HG03064 (cell line): Measurements from ENCODE around the gene LST1.
"Not testable (repeated sequence)": the region's sequence is repeated elsewhere in the genome, so short reads cannot be mapped to it uniquely, and the experiment has no call there.

Source experiments
- ATAC-seq: cut with Tn5 transposase; IDR thresholded peaks from one replicate; pipeline ENCODE4 v1.9.1; 2021; ENCODE audit warnings: low read depth; ENCODE audit not compliant: unreplicated experiment

LST1 gene

DNA sequence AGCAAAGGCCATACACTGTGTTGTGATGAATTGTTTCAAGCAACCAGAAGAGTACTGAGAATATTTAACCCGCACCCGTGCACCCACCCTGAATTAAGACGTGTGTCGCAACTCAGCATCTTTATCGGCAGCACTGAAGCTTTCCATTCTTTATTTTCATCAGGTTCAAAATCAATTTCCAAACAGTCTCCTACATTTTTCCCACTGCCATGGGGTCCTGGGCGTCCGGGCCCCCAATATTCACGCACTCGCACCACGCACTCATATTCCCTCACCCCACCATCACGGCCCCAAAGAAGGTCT, 5.7 kb upstream of the LST1 start:
- no peak for ATAC-seq

DNA sequence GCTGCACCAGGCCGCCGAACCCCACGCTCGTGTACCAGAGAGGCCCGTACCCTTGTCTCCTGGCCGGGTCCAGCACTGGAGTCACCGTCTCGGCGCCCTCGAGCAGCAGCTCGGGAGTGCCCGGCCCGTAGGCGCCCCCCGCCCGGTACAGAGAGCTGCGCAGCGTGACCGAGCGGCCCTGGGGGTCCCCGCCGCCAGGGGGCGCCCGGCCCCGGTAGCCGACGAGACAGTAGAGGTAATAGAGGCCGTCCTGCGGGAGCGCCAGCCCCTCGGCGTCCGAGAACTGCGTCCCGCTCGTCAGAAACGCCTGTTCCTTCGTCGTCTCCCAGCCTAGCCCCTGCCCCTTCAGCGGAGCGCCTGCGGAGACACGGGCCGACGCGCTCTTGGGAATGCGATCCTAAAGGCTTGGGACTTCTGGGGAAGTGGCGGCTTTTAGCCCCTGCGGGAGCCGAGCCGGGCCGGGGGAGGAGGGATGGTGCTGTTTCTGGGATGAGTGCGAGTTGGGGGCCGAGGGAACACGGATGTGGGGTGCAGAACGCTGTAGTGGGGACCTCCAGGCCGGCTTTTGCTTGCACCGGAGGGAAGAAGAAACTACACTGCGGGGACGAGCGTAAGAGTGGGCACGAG, 5.2 kb upstream of the LST1 start:
- peak; percentile 51 for ATAC-seq

DNA sequence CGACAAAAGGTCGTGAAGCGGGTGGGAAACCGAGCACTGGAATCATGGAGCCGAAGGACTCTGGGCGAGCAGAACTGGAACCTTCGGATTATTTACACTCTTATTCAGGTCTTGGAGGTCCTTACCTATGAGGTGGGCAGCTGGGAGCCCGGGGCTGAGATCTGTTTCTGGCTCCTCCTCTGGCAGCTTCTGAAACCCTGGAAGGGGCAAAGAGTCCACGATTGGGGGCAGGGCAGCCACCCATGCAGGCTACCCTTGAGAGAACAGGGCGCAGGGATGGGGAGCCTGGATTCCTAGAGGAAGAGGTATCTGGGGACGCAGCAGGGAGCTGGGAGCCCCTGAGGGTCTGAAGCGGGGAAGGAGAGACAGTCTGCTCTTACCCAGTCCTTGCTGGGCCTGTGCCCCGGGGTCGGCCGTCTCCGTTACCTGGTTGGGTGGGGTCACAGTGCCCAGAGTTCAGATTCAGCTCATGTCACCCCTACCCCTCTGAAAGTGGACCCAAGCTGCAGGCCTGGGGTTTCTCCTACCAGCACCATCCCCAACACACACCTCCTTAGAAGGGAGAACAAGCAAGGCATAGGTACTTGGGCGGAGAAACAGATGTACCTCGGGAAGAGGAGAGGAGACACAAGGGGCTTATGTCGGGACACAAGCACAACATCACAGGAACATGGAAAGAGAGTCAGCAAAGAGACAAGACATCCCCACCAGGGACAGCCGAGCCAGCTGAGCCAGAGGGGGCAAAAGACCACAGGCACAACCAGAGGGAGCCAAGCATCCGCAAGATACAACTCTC, 4.4 kb upstream of the LST1 start:
- no peak for ATAC-seq

DNA sequence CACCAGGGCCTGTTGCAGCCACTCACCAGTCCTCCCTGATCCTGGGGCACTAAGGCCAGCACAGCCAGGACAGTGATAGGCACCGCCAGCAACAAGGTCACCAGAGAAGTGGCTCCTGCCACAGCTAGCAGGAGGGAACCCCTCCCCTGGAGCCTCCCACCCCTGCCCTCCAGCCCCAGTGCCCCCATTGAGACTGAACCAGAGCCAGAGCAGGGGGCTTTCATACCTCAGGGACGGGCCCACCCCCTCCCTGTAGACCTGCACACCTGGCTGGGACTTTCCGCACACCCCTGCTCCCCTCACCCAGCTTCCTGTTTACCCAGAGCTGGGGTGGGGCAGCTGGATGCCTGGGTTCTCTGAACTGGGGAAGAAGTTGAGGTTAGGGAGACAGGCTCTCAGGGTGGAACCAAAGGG, 3.8 kb upstream of the LST1 start, which contains the start of gene LTB:
TSS of gene LTB (minus strand) at position 195 of the 414 bp plus-strand sequence. CDS start at position 188, 7 bp downstream.
- ATAC-seq, result no peak

DNA sequence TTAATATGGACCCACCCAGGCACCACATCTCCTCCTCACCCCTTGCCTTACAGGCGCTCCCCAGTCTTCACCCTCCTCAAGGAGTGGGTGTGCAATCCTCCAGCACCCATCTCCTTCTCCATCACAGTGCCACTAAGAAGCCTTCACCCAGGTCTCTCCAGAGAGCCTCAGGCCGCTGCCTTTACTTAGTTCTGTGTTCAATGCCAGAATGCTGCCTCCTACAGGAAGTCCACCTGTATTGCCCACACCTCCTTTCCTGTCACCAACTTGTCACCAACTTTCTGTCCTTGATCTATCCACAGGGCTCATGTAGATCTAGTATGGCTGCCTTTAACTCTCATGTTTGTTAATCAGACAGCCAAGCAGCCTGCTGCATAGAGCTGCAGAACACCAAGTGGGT, 586 bp upstream of the LST1 start:
- ATAC-seq, result no peak

DNA sequence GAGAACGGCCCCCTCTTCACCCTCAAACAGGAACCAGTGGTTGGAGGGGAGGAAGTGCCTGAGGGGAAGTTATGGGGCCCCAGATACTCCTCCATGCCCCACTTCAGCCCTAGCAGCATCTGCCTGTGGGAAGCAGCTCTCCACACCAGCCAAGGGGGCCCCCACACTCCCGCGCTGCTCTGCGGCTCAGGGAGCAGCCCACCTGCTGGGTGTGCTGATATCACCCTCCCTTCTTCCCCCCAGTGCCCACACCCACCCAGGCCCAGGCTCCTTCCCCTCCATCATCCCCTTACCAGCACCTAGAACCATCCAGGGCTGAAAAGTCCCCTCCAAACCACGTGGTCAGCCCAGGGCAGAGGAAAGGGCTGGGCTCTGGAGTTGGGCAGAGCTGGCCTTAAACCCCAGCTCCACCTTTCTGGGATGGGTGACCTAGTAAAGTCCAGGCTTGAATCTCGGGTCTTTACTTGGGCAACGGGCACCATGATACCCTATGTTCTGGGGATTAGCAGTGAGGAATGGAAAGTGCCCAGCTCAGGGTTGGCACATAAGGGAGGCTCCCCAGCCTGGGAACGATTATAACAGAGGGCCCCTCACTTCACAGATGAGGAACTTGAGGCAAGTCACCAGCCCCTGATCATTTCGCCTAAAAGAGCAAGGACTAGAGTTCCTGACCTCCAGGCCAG, 663 bp downstream of the LST1 start:
- no peak for ATAC-seq

DNA sequence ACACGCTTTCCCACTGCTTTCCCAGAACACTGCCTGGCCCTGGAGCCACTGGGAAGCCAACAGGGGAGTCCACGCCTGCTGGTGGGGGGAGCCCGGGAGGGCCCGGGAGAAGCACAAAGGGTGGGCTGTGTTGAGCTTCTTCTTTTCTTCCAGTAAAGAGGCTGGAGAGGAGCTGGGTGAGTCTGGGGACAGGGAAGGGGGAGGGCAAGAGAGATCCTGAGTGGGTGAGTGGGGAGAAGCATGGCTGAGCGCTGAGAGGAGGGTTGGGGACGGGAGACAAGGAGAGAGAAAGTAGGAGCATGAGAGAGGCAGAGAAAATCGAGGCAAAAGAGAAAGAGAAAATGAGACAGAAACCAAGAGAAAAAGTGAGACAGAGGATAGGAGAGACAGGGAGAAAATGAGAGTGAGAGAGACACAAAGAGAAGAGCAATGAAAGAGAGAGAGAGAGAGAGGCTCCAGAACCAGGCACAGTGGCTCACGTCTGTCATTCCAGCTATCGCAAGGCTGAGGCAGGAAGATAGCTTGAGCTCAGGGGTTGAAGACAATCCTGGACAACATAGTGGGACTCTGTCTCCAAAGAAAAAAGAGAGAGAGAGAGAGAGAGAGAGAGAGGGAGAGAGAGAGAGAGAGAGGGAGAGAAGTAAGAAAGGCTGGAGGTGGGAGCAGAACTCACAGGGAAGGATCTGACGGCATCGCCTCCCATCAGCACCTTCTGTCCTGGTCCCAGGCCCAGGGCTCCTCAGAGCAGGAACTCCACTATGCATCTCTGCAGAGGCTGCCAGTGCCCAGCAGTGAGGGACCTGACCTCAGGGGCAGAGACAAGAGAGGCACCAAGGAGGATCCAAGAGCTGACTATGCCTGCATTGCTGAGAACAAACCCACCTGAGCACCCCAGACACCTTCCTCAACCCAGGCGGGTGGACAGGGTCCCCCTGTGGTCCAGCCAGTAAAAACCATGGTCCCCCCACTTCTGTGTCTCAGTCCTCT, 2.0 kb downstream of the LST1 start:
- ATAC-seq, result no peak

DNA sequence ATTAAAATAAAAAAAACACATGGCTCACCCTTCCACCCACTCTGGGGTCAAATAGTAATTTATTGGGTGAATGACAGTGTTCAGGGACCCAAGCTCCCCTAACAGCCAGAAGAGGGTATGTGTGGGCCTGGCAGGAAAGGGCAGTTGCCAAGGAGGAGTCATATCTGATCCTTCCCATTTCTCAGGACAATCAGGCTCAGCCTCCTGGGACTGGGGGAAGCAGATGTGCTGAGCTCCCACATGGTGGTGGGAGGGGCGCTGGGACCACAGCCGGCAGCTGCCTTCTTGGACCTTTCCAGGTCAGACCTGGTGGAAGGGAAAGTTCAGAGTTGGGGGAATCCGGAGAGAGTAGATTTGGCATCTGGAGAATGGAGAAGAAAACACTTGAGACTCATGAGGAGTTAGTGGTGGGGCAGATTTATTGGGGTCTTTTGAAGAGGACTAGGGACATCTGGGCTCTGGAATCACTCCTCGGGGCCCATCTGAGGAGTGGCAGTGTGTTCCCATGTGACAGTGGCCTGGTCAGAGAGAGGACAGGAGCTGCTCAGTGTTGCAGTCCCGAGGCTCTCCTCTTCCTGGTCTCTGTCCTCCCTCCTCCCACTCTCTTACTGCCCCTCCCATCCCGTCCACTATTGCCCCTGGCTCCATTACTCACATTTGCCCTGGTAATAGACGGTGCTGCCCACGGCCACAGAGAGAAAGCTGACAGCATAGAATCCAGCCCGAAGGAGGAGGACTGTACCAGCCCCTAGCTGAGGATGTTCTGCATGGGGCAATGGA, 3.0 kb downstream of the LST1 start:
- no peak for ATAC-seq

DNA sequence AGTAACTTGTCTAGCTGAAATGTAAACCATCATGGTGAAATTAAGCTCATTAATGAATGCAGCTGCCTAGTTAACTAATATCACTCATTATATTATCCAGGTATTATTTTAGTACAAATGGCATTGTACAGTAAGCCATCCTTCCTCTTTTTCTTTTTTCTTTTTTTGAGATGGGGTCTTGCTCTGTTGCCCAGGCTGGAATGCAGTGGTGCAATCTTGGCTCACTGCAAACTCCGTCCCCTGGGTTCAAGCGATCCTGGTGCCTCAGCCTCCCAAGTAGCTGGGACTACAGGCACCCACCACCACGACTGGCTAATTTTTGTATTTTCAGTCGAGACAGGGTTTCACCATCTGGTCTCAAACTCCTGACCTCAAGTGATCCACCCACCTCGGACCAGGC, 4.6 kb downstream of the LST1 start:
- not testable (repeated sequence) for ATAC-seq

DNA sequence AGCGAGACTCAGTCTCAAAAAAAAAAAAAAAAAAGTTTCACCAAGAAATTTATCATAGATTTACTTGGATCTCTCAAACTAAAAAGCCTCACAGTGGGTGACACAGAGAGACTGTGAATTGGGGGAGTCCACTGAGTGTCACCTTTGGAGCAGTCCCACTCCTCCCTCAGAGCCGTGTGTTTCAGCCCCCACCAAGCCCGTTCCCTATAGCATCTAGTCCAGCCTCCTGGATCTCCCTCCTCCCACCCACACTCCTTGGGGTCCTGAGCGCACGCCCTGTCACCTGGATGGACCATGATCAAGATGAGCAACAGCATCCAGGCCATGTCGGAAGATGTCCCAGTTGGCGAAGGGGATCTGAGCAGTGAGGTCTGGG, 6.3 kb downstream of the LST1 start:
- ATAC-seq, result no peak

DNA sequence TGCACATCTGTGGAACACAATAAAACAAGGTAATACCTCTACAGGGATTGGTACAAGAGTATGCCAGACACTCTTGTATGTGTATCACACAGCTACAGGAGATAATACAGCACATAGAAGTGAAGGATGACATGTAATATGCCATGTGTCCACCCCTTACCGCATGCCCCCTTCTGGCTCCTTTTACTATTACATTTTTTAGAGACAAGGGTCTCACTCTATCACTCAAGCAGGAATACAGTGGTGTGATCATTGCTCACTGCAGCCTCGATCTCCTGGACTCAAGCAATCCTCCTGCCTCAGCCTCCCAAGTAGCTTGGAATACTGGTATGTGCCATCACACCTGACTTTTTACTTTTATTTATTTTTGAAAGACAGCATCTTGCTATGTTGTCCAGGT, 10.9 kb downstream of the LST1 start:
- no peak for ATAC-seq

DNA sequence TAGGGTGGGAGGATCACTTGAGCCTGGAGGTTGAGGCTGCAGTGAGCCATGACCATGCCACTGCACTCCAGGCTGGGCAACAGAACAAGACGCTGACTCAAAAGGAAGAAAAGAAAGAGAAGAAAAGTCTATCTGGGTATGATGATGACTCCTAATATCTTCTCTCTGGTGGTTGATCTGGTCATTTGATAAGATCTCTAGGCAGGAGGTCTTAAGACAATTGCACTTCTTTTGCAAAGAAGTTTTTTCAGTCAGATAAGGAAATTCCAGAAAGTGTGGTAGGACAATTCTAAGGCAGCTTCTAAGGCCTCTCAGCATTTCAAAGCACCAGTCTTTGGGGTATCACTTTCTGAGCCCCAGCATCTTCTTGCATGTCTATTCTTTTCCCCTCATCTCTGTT, 21.2 kb downstream of the LST1 start:
- ATAC-seq, result no peak

DNA sequence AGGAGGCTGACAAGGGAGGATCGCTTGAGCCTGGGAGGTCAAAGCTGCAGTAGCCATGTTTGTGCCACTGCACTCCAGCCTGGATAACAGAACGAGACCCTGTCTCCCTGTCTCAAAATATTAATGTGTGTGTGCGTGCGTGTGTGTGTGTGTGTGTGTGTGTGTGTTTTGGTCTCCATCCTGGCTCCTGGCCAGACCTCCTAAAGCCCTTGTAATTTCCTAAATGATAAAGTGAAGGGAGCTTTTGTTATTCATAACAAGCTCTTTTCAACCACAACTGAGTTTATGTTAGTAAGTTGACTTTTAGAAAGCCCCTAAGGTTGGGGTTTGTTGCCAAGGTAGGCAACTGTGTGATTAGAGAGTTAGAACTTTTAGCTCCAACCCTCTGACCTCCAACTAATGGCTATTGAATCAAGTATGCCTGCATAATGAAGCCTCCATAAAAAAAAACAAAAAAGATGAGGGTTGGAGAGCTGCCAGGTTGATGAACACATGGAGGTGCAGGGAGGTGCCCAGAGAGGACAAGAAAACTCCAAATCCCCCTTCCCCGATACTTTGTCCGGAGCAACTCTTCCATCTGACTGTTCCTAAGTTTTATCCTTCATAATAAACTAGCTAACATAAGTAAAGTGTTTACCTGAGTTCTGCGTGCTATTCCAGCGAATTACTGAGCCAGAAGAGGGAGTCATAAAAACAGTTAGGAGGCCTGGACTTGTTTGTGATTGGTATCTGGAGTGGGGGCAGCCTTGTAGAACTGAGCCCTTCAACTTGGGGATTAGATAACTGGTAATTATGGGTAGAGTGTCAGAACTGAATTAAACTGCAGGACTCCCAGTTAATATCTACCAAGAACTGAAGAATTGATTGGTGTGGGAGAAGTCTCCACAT, 23.7 kb downstream of the LST1 start:
- ATAC-seq, result no peak

DNA sequence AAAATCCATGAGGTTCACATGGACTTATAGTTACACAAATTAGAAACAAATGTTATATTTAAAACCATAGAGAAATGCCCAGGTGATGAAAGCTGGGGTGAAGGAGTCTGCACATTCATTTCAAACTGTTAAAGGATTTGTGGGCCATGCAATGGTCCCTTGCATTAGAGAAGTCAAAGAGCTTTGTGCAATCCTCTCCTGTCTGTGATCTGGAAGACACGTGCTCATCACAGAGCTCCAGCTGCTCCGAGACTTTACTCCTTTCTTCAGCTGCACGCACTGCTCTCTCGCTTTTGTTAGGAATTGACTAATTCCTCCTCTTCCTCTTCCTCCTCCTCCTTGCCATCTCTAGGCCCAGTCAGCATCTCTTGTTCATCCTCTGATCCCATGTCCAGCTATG, 24.9 kb downstream of the LST1 start:
- ATAC-seq, result no peak

DNA sequence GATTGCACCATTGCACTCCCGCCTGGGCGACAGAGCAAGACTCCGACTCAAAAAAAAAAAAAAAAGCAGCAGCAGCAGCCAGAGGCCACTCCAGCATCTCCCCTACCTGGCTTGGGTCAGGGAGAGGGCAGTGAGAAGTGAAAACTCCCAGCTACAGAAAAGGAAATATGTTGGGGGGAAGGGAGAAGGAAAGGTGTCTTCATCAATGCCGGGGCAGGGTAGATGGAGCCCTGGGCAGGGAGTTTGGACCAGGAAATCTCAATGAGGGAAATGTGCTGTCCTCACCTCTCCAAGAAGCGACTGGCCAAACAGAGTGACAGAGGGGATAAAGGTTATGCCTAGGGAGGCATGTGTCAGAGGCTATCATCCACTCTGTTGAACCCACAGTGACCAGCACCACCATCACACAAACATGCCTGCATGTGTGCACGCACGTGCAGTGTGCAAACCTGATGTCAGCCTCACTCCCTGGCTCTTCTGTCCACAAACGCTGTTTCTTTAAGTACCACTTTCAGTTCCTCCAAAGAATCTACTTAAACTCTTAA, 28.1 kb downstream of the LST1 start:
- no peak for ATAC-seq

DNA sequence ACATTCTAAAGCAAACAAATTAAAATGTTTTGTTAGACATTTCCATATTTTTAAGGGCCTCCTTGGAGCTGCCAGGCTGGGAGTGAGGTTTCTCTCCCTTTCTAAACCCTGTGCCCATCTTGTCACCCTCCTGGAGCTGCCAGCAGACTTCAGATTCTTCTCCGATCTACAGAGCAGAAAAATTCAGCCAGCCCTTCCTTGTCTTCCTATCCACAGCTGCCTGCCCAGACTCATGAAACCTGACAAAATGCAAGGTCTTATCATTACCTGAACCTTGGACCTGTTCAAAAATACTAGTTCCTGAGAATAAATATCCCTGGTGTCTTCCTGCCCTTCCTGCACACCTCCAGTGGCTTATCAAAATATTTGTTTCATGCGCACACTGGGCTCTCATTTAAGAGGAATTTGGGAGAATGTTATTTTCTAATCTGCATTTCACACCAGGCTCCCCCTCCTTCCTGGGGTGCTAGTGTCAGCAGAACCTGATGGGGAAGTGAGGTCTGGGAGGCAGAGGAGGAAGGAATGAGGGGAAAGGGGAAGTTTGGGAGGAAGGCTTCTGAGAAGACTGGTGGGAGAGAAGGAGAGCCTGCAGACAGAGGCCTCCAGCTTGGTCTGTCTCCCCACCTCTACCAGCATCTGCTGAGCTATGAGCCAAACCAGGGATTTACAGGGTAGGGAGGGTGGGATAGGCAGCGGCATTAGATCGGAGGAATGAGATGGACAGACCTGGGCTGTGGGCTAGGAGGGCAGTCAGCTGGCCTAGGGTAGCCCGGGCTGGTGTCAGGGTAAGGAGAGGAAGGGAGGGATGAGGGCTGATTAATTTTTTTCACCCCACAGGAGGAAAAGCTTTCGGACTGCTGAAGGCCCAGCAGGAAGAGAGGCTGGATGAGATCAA, 28.9 kb downstream of the LST1 start, which contains the start of gene AIF1:
TSS of gene AIF1 (plus strand) at position 551 of the 895 bp plus-strand sequence. CDS start at position 647, 96 bp downstream.
- ATAC-seq, result no peak

DNA sequence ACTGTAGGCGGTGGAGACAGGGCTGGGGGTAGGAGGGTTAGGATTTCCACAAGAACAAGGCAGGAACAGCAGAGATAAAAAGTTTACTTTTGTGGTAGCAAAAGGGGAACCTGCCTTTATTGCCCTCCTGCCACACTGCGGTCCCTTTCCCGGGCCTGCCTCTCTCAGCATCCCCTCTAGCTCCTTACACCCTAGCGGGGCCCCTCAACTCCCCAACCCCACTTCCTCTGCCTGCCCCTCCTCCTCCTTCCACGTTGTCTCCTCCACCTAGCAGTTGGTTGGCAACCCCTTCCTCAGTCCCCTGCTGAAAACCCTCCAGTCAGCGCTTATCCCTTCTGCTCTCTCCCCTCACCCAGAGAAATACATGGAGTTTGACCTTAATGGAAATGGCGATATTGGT, 29.7 kb downstream of the LST1 start:
- no peak for ATAC-seq

DNA sequence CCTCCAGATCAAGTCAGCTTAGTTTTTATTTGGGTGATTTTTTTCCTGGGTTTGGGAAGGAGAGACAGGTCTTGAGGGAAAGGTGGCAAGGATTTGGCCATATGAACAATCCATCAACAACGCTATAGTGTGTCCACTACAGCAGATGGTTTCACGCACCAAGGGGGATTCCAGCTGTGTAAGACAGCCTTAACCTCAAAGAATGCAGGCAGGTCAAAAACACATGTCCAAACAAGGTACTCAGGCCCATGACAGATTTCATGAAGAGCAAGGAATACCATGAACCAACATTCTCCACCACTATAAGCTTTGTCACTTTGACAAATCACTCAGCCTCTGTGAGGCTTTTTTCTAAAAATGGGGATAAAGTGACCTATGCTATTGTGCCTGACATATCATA, 30.9 kb downstream of the LST1 start:
- ATAC-seq, result no peak
